ENCODE results near the gene ADI1.
A peak's percentile ranks its signal among the peaks of the same experiment; 100 is the strongest.
"Not testable (repeated sequence)": the region's sequence is repeated elsewhere in the genome, so short reads cannot be mapped to it uniquely, and the experiment has no call there.

ADI1 gene

DNA sequence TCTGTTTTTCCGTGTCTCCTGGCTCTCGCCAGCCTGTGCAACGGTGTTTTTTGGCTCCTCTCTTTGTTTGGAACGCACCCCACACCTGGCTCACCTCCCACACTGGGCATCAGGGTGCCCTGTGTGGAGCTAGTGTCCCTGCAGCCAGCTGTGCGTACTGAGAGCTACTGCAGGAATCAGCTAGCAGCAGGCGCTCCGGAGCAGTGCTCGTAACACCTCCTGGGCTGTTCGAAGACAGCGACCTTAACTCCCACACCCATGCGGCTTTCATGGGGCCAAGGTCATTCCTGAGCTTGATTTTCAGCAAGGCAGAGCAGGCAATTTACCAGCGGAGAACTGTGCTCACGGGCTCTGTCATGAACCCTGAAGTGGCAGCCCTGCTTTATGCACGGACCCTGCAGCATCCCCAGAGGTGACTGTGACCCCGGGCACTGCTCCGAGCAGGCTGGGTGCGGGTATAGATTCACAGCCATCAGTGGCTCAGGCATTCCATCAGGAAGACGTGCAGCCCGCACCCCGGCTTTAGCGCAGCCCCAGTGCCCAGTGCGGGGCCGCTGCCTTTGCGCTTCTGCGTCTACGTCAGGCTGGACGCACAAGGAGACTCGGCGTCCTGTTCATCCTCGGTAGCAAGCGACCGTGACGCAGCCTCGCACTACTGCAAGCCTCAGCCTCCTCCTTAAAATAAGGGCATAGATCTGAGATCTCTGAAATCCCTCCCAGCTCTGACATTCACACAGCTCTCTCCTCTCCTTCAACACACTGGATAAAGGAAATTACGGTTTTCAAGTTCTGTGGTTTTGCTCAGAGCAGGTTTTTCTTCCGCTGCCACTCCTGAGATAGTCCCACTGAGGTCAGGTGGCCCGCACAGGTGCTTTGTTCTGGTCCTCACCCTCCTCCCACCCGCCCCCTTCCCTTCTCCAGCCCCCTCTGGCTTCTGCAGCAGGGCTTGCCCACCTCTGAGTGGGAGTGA lies 58.2 kb downstream of the ADI1 start:
- 90 to 95% methylated on average over 33 to 35 of the region's 38 CpGs for WGBS, 2 experiments (ENCODE audit: insufficient coverage in 2 of 2)
- H3K4me3 ChIP-seq (ENCODE audit: extremely low read depth, insufficient read depth, low read length, poor library complexity, severe bottlenecking): no peak overlapping the region
- H3K27ac ChIP-seq (ENCODE audit: low read depth, low read length, severe bottlenecking): no peak overlapping the region
- H3K9me3 ChIP-seq (ENCODE audit: control insufficient read depth, low read length): no peaks in the 10 kb centered on the region
- H3K36me3 ChIP-seq (ENCODE audit: control insufficient read depth, insufficient read depth, low read length): peaks cover 28% of the 10 kb centered on the region
- H3K4me1 ChIP-seq (ENCODE audit: control insufficient read depth, insufficient read depth, low read length, poor library complexity, severe bottlenecking): peaks cover 14% of the 10 kb centered on the region

DNA sequence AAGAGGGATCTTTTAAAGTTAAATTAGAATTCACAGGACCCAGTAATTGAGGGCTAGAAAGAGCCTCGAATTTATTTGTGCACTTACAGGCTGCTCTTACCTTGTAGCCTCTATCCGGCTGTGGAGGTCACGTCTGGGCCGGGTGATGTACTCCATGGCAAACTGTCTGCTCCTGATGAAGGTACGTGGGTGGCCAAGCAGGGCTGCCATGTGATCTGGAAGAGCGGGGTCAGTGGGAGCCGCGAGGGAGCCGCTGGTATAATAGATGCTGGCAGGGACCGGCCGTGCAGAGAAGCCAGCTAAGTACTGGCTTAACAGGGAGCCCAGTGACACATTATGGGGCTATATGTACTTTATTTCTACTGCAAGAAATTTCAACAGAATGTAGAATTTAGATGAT lies 59.2 kb downstream of the ADI1 start:
- Histone ChIP-seq H3K4me3 (ENCODE audit: extremely low read depth, insufficient read depth, low read length, poor library complexity, severe bottlenecking) (no peak overlapping the region), H3K4me1 (ENCODE audit: control insufficient read depth, insufficient read depth, low read length, poor library complexity, severe bottlenecking) (peaks cover 5% of the 10 kb centered on the region), H3K27ac (ENCODE audit: low read depth, low read length, severe bottlenecking) (no peak overlapping the region), H3K9me3 (ENCODE audit: control insufficient read depth, low read length) (no peaks in the 10 kb centered on the region), H3K36me3 (ENCODE audit: control insufficient read depth, insufficient read depth, low read length) (peaks cover 28% of the 10 kb centered on the region)
- WGBS, 2 experiments (ENCODE audit: insufficient coverage in 2 of 2): 91 to 96% methylated on average over 7 to 11 of the region's 11 CpGs

DNA sequence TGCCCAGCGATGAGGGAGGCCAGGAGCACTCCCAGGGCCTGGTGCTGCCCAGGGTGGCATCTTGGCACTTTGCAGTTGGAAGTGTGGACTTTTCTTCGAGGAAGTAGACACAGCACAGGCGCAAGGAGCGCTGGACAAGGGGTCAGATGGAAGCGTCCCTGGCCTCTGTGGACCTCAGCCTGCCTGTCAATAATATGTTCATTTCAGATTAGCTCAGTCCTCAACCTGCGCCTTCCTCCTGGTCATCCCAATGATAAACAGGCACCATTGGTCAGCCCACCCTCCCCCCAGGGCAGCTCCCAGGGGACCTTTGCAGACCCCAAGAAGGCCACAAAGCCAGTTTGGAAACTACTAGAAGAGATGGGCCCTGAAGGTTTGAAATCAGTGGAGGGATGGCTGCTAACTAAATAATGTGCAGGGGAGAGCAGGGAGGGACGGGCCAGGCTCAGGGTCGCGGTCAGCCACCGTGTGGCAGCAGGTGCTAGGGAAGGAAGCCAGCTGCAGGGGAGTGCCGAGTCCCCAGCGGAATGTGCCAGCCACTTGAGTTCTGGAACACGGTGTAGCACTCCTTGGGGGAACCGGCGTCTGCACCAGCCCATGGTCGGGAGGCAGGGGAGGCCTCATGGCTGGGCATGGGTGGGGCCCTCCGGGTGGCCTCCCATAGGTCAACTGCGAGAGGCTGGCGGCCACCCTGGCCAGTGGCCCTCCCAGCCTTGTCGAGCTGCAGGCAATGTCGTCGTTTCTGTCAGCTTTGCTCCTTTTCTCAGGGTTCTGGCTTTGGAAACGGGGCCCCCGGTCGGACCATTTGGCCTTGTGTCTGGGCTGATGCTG lies 59.9 kb downstream of the ADI1 start:
- Histone ChIP-seq H3K4me1 (ENCODE audit: control insufficient read depth, insufficient read depth, low read length, poor library complexity, severe bottlenecking) (no peaks in the 10 kb centered on the region), H3K4me3 (ENCODE audit: extremely low read depth, insufficient read depth, low read length, poor library complexity, severe bottlenecking) (no peak overlapping the region), H3K27ac (ENCODE audit: low read depth, low read length, severe bottlenecking) (no peak overlapping the region), H3K36me3 (ENCODE audit: control insufficient read depth, insufficient read depth, low read length) (peaks cover 32% of the 10 kb centered on the region), H3K9me3 (ENCODE audit: control insufficient read depth, low read length) (no peaks in the 10 kb centered on the region)
- WGBS, 2 experiments (ENCODE audit: insufficient coverage in 2 of 2): 88 to 95% methylated on average over 24 to 25 of the region's 25 CpGs

DNA sequence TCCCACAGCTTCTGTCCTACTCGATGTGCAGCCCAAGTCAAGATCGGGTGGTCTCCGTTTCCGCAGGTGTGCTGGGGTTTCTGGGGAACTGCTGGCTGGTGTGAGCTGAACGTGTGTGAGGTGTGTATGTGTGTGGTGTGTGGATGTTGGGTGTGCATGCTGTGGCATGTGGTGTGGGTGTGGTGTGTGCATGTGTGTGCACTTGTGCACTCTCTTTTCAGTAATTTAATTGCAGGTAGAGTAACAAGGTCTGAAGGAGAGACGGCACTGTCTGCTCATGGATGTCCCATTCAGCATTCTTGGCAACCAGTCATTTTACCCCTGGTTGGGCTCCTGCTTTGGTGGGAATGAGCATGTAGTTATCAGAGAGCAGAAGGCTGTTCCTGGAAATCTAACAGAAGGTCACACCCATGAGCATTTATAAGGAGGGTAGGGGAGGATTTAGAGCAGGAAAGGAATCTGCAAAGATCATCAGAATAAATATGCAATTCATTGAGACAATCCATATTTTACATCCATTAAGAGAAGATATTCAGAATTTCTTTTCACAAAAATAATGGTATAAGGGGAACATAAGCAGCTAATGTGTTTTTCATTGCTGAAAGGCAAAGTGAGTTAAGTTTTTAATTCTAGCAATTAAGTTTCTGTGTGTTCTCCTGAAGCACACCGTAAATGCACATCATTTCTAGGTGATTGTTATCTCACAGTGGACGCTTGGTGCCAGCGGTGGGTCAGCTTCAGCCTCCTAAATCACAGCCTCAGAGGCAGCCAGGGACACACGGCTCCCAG lies 60.7 kb downstream of the ADI1 start:
- H3K27ac ChIP-seq (ENCODE audit: low read depth, low read length, severe bottlenecking): peak overlapping the region; percentile 16
- peaks cover 32% of the 10 kb centered on the region for H3K36me3 ChIP-seq (ENCODE audit: control insufficient read depth, insufficient read depth, low read length)
- H3K4me1 ChIP-seq (ENCODE audit: control insufficient read depth, insufficient read depth, low read length, poor library complexity, severe bottlenecking): no peaks in the 10 kb centered on the region
- no peaks in the 10 kb centered on the region for H3K9me3 ChIP-seq (ENCODE audit: control insufficient read depth, low read length)
- 83 to 98% methylated on average over 3 to 10 of the region's 10 CpGs for WGBS, 2 experiments (ENCODE audit: insufficient coverage in 2 of 2)
- H3K4me3 ChIP-seq (ENCODE audit: extremely low read depth, insufficient read depth, low read length, poor library complexity, severe bottlenecking): no peak overlapping the region

DNA sequence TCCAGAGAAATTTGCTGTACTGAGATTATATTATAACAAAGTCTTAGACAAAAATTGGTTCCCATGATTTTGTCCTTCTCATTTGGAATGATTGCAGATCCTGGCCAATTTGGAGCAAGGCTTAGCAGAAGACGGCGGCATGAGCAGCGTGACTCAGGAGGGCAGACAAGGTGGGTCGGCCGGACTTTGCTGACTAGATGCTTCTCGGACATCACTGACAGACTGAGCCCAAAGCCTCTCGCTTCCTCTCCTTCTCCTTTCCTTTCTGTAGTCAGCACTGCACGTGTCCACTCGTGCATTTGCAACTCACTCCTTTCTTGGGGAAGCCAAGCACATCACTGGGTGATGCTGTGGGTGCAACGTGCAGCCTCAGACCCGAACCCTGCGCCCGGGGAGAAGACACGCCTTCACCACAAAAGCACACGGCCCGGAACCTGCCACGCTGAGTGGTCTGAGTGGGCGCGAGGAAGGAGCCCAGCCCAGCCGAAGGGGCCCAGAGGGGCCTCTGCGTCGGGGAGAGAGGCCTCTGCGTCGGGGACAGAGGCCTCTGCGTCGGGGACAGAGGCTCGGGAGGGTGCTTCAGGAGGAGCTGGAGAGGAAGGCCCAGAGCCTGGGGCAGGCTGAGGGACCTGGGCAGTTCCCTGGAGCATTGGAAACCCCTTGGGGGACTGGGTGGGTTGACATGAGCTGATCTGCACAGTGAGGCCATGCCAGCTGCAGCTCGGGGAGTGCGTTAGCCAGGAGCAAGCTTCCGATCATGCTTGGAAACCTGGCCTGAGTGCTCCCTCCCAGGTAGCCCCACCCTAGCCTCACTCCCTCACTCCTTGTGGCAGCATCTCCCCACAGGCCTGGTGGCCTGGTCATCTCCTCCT lies 61.6 kb downstream of the ADI1 start:
- peak overlapping the region; percentile 16 for H3K27ac ChIP-seq (ENCODE audit: low read depth, low read length, severe bottlenecking)
- no peak overlapping the region for H3K4me3 ChIP-seq (ENCODE audit: extremely low read depth, insufficient read depth, low read length, poor library complexity, severe bottlenecking)
- no peaks in the 10 kb centered on the region for H3K9me3 ChIP-seq (ENCODE audit: control insufficient read depth, low read length)
- H3K4me1 ChIP-seq (ENCODE audit: control insufficient read depth, insufficient read depth, low read length, poor library complexity, severe bottlenecking): peaks cover 3% of the 10 kb centered on the region
- peaks cover 32% of the 10 kb centered on the region for H3K36me3 ChIP-seq (ENCODE audit: control insufficient read depth, insufficient read depth, low read length)
- 94% methylated on average over 24 to 27 of the region's 30 CpGs for WGBS, 2 experiments (ENCODE audit: insufficient coverage in 2 of 2)

- WGBS, 2 experiments (ENCODE audit: insufficient coverage in 2 of 2): 96 to 97% methylated on average over 14 of the region's 14 CpGs
- Histone ChIP-seq H3K4me1 (ENCODE audit: control insufficient read depth, insufficient read depth, low read length, poor library complexity, severe bottlenecking) (peaks cover 3% of the 10 kb centered on the region), H3K4me3 (ENCODE audit: extremely low read depth, insufficient read depth, low read length, poor library complexity, severe bottlenecking) (no peak overlapping the region)
Measured at GRCh38 chr2:3456125-3456524, 63.2 kb downstream of the ADI1 start.

GRCh38 chr2:3454802-3455201 lies 64.5 kb downstream of the ADI1 start:
- H3K9me3 ChIP-seq (ENCODE audit: control insufficient read depth, low read length): no peaks in the 10 kb centered on the region
- no peak overlapping the region for H3K27ac ChIP-seq (ENCODE audit: low read depth, low read length, severe bottlenecking)
- H3K4me3 ChIP-seq (ENCODE audit: extremely low read depth, insufficient read depth, low read length, poor library complexity, severe bottlenecking): no peak overlapping the region
- 89 to 96% methylated on average over 19 to 22 of the region's 22 CpGs for WGBS, 2 experiments (ENCODE audit: insufficient coverage in 2 of 2)
- H3K4me1 ChIP-seq (ENCODE audit: control insufficient read depth, insufficient read depth, low read length, poor library complexity, severe bottlenecking): peaks cover 3% of the 10 kb centered on the region
- H3K36me3 ChIP-seq (ENCODE audit: control insufficient read depth, insufficient read depth, low read length): peaks cover 41% of the 10 kb centered on the region

More at GRCh38 chr2:3456125-3456524, 63.2 kb downstream of the ADI1 start:
- no peaks in the 10 kb centered on the region for H3K9me3 ChIP-seq (ENCODE audit: control insufficient read depth, low read length)
- peaks cover 31% of the 10 kb centered on the region for H3K36me3 ChIP-seq (ENCODE audit: control insufficient read depth, insufficient read depth, low read length)
- H3K27ac ChIP-seq (ENCODE audit: low read depth, low read length, severe bottlenecking): no peak overlapping the region

DNA sequence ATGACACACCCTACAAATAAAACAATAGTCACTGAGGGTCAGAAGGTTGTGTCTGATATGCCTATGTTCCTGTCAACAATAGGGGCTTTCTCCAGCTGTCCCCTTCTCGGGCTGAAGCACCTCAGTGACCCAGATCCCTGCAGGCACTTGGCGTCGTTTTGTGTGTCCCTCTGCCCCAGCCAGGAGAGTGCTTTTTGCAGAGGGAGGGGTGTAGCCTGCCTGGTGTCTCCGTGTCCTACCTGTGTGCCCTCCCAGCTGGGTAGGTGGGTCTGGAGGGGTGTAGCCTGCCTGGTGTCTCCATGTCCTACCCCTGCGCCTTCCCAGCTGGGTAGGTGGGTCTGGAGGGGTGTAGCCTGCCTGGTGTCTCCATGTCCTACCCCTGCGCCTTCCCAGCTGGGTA lies 65.3 kb downstream of the ADI1 start:
- not testable (repeated sequence) for H3K4me1 ChIP-seq (ENCODE audit: control insufficient read depth, insufficient read depth, low read length, poor library complexity, severe bottlenecking); H3K4me3 ChIP-seq (ENCODE audit: extremely low read depth, insufficient read depth, low read length, poor library complexity, severe bottlenecking); H3K9me3 ChIP-seq (ENCODE audit: control insufficient read depth, low read length); H3K27ac ChIP-seq (ENCODE audit: low read depth, low read length, severe bottlenecking)
- WGBS, 2 experiments (ENCODE audit: insufficient coverage in 2 of 2): 91 to 100% methylated on average over 3 to 4 of the region's 6 CpGs
- peaks cover 46% of the 10 kb centered on the region for H3K36me3 ChIP-seq (ENCODE audit: control insufficient read depth, insufficient read depth, low read length)

DNA sequence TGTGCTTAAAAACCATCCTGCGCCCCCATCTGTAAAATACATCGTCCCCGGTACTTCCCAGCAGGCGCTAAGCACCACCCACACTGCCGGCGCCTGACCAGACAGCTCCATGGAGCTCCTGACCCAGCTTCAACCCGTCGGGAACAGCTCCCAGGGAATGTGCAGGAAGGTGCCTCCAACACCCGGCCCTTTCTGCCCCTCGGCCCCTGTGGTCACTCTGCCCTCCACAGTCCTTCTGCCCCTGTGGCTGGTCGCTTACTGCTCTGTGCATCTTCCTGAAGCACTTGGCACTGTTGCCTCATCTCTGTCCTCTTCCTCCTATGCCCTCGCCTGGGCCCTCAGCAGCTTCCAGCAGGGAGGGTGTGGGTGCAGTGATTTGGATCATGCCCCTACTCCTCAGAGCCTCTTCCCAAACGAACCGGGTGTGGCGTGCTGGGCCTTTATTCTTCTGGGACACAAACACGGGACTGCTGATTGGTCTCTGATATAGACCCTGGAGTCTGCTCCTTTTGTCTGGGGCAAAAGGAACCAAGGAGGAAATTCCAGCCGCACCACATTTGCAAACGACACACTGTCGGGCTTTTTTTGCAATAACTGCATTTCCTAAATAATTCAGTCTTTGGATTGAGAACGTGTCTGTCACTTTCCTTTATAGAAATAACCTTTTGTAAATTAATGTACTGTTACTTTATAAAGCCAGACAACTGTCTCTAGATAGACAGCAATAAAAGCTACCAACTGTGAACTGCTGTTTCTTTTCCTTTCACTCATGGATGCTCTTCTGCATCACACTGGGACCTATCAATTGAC lies 65.9 kb downstream of the ADI1 start:
- 89 to 93% methylated on average over 12 to 19 of the region's 20 CpGs for WGBS, 2 experiments (ENCODE audit: insufficient coverage in 2 of 2)
- H3K27ac ChIP-seq (ENCODE audit: low read depth, low read length, severe bottlenecking): no peak overlapping the region
- H3K4me1 ChIP-seq (ENCODE audit: control insufficient read depth, insufficient read depth, low read length, poor library complexity, severe bottlenecking): peaks cover 3% of the 10 kb centered on the region
- H3K36me3 ChIP-seq (ENCODE audit: control insufficient read depth, insufficient read depth, low read length): peaks cover 44% of the 10 kb centered on the region
- no peak overlapping the region for H3K4me3 ChIP-seq (ENCODE audit: extremely low read depth, insufficient read depth, low read length, poor library complexity, severe bottlenecking)
- no peaks in the 10 kb centered on the region for H3K9me3 ChIP-seq (ENCODE audit: control insufficient read depth, low read length)
